Stomach (tissue), 4 donors: ENCODE data around the gene CRACDL.

ENCODE experiments used
- CTCF ChIP-seq, 7 experiments: fragments of 450-650 bp in 4 of 7; fragments of 200-600 bp in 3 of 7; sonication (generic) in 3 of 7; IDR thresholded peaks; one replicate each; pipeline ENCODE4 v1.5.1; 2016 to 2019; ENCODE audit warnings: antibody characterized with exemption in 7 of 7, control low read depth in 2 of 7, mild to moderate bottlenecking in 1 of 7
- EP300 ChIP-seq: sonication (generic); formaldehyde crosslinking; IDR thresholded peaks from one replicate; pipeline ENCODE4 v1.6.1; 2017; ENCODE audit warnings: antibody characterized with exemption
- POLR2A ChIP-seq, 4 donors: fragments of 450-650 bp; IDR thresholded peaks; one replicate each; pipeline ENCODE4 v1.6.1; 2016; ENCODE audit warnings: antibody characterized with exemption in 4 of 4, control low read depth in 2 of 4, mild to moderate bottlenecking in 1 of 4, moderate library complexity in 1 of 4

GRCh38 chr2:98866033-98866432, 70.0 kb downstream of the CRACDL start:
- no peak for TF ChIP-seq POLR2A (IDR thresholded peaks at IDR 0.05)
- no peak for TF ChIP-seq CTCF (IDR thresholded peaks at IDR 0.05)
- no peak for TF ChIP-seq EP300
